GM19193 (cell line): ENCODE data around the gene CTSH.

ENCODE experiments used
- POLR2A ChIP-seq: IDR thresholded peaks from 4 replicates; pipeline ENCODE4 v1.6.1; 2011; ENCODE audit not compliant: insufficient read depth, insufficient read length; ENCODE audit errors: extremely low read depth

The CTSH gene

DNA sequence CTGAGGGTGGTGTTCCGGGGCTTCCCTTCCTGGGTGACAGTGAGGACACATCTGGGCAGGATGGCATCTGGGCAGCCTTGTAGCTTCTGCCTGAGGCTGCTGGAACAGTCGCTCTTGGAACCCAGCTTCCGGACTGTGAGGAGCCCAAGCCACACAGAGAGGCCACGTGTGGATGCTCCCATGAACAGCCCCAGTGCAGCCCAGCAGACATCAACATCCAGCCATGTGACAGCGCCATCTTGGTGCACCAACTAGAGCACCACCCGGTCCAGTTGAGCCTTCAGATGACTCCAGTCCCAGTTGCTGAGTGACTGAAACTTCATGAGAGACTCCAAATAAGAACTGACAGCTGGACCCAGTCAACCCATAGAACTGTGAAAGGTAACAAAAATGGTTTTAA is 15.5 kb upstream of the CTSH start:
- TF ChIP-seq POLR2A: no peak

- TF ChIP-seq POLR2A: no peak
Observed at GRCh38 chr15:78959360-78959759, 14.5 kb upstream of the CTSH start.

DNA sequence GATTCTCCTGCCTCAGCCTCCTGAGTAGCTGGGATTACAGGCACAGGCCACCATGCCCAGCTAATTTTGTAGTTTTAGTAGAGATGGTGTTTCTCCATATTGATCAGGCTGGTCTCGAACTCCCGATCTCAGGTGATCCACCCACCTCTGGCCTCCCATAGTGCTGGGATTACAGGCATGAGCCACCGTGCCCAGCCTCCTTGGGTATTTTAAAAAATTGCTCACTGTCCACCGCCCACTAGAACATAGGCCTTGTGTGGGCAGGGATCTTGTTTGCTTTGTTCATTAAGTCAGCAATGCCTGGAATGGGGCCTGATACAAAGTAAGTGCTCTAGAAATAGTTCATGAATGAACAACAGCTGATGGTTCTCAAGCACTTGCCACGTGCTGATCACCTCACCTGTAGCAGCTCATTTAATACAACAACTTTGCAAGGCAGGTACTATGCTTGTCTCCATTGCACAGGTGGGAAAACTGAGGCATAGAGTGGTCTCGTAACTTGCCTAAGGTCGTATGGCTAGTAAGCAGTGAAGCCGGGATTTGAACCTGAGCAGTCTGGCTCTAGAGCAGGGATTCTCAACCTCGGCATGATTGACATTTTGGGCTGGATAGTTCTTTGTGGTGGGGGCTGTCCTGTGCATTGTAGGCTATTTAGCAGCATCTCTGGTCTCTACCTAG is 12.7 kb upstream of the CTSH start:
- TF ChIP-seq POLR2A: no peak

GRCh38 chr15:78956937-78957336 is 12.1 kb upstream of the CTSH start:
- TF ChIP-seq POLR2A: no peak

GRCh38 chr15:78955355-78955754 is 10.5 kb upstream of the CTSH start:
- no peak for TF ChIP-seq POLR2A

- TF ChIP-seq POLR2A: no peak
Observed at GRCh38 chr15:78951841-78952238, 7.0 kb upstream of the CTSH start.

GRCh38 chr15:78950902-78951840 is 6.3 kb upstream of the CTSH start:
- TF ChIP-seq POLR2A: no peak

- no peak for TF ChIP-seq POLR2A
Observed at GRCh38 chr15:78950343-78950742, 5.5 kb upstream of the CTSH start.

DNA sequence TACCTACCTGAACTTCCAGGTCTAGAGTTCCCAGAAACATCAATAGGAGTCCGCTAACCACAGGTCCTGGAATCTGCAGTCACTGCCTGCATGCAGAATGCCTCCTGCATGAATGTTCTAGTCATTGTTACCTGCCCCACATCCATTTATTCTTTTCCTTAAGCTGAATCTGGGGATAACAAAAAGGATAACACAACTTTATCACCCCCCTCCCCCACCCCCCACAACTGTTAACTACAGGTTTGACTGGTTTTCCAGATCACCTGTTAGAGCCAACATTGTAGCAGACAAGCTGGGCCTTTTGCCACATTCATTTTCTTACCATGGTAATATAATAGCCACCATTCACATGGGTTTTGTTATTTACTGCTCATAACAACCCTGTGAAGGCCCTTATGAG is 4.6 kb upstream of the CTSH start:
- no peak for TF ChIP-seq POLR2A

GRCh38 chr15:78947506-78947905 is 2.7 kb upstream of the CTSH start:
- TF ChIP-seq POLR2A: no peak

GRCh38 chr15:78946493-78946892 is 1.6 kb upstream of the CTSH start:
- no peak for TF ChIP-seq POLR2A

- TF ChIP-seq POLR2A: no peak
Observed at GRCh38 chr15:78944202-78944625, 632 bp downstream of the CTSH start.

GRCh38 chr15:78943692-78944091 is 1.2 kb downstream of the CTSH start:
- TF ChIP-seq POLR2A: no peak

GRCh38 chr15:78942741-78943140 is 2.1 kb downstream of the CTSH start:
- TF ChIP-seq POLR2A: no peak

- TF ChIP-seq POLR2A: no peak
Observed at GRCh38 chr15:78938658-78939488, 6.0 kb downstream of the CTSH start.

- no peak for TF ChIP-seq POLR2A
Observed at GRCh38 chr15:78937132-78937739, 7.6 kb downstream of the CTSH start.

DNA sequence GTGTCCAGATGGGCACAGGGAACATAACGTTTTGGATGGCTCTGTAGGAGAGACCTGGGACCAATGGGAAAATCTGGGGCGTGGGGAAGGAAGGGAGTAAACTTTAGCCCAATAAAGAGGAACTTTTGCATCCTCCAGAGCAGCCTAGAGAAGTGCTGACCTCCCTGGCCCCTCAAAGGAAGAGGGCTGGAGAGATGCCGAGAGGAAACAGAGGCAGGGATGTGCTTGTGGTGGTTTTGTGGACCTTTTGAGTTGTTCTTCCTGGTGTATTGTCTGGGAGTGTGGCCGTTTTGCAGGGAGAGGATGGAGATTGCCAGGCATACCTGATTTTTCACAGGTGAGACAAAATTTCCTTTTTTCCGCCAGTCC is 10.2 kb downstream of the CTSH start:
- no peak for TF ChIP-seq POLR2A
